Cortex of kidney (tissue), 1 donor: ENCODE data around the gene CLSTN2.

Source experiments
- DNase-seq: peaks from one replicate; lab custom pipeline; 2025; lab: John Stamatoyannopoulos, UW

The CLSTN2 gene

DNA sequence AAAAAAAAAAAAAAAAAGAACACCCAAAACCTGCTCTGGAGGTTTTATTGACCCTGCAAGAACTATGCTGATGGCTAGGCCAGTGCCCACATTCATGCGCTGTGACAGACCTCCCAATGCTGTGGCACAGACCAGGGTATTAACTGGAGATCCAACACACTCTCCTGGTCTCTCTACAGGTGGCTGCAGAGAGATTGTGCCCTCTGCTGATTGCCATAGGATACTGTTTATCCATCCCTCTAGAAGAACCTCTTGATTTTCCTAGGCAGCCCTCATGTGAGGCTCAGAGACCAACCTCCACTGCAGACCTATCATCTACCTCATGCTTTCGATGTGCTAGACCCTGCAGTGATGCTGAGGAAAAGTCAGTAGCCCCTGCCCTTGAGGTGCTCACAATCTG is 617.4 kb downstream of the CLSTN2 start:
- no peak for DNase-seq

DNA sequence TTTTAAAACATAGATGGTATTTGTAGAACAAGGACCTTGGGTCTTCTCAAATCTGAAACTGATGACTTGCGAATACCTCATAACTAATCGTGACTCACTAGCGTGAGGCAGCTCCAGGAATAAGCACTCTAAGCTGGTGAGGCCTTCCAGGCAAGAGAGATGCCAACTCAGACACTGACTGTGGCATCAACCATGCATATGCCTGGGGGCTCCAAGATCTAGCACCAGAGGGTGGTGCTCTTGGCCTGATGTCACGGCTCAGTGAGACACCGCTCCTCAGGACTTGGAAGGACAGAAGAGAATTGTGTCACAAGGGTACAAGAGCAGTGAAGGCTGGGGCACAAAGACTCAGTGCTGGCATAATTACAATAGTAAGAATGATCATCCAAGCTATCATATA is 617.9 kb downstream of the CLSTN2 start:
- DNase-seq, result no peak

DNA sequence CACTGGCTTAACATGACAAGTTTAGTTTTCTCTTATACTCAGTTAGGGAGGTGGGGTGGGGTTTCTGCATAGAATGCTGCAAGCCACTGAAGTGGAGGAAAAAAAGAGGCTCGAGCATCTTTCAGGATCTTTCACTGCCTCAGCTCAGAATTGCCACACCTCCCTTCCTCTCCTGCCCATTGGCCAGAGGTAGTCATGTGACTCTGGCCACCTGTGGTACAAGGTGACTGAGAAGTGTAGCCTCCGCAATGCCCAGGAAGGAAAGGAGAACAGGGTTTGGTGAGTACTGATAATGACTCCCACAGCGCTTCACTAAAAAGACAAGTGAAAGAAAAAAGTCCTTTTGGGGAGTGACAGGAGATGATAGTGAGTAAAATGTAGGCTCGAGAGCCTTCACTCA is 618.6 kb downstream of the CLSTN2 start:
- DNase-seq, result no peak

DNA sequence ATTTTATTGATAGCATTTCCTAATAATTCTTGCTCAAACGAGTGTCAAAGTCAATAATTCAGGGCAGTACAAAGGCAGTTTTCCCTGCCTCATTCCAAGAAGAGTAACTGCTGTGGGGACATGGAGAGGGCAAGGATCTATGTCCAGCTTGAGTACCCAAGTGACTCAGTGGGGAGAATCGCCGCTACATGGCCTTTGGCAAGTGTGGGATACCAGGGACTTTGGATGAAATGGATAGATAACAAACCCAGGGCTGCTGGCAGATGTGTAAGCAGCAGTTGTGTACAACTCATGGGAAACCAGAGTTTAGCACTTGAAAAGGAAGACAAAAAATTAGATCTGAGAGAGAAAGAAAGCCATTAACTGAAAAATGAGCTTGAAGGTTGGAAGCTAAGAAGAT is 620.7 kb downstream of the CLSTN2 start:
- no peak for DNase-seq

DNA sequence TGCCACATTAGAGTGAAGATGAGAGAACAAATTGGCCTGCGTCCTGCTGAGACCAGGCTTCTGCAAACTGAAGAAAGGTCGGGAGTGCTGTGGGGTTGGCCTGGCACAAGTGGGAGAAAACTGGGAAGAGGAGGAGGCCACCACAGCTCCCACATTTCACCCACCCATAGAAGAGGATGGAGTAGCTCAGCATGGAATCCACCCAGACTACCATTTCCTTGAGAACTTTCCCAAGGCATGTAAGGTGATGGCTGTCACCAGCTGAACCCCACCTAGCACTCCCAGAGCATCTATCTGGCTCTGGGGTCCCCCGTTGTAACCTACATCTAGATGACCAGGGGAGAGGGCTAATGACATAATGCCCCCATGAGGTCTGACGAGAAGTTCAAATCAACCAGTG is 622.5 kb downstream of the CLSTN2 start:
- no peak for DNase-seq

DNA sequence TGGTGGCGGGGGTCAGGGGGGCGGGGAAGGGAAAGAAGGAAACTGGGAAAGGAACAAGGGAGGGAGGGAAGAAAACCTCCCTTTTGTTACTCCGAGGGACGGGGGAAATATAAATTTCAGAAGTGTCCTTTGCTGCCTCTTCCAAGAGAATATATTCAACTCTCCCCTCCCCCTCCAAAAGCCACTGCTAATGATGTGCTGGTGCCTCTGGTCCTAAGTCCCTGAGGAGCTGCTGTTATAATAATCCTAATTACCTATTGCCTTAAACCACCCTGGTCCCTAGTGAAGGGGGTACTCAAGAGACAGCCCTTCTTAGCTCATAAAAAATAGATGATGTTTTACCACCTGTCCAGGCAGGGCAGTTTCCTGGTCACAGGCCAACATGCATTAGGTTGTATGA is 624.6 kb downstream of the CLSTN2 start:
- no peak for DNase-seq

DNA sequence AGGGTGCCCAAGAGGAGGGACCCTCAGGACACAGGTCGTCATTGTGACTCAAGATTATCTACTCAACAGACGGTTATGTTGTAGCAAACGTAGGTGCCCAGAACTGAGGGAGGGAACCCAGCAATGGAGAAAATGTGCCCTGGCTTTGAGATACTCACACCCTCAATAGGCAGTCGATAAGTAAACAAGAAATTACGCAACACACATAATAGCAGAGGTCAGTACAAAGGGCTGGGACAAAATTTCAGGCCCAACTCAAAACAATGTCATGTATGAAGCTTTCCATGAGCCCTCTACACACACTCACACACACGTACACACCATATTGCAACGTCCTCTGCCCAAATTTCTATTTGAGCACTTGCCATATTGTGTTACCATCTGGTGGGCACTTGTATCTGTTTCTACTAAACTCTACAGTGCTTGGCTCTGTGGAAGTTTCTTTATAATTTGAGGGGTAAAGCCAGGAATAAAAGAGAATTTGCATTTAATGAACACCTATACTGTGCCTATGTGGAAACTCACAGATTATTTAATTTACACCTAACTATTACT is 628.3 kb downstream of the CLSTN2 start:
- no peak for DNase-seq

DNA sequence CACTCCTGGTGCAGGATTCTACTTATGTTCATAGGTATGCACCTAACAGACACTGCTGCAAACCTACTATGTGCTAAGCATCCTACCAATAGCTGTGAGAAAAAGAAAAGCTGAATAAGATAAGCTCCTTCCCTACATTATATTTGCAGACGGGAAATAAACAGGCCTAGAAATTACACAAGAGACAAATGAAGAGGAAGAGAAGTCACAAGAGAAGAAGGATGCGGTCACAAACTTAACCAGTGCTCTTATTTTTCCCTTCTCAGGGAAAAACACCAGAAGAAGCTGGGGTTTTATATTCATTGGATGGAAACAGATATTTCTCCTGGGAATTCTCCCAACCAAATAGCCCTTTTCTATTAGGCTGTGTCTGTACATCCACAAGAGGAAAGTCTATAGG is 633.1 kb downstream of the CLSTN2 start:
- no peak for DNase-seq

DNA sequence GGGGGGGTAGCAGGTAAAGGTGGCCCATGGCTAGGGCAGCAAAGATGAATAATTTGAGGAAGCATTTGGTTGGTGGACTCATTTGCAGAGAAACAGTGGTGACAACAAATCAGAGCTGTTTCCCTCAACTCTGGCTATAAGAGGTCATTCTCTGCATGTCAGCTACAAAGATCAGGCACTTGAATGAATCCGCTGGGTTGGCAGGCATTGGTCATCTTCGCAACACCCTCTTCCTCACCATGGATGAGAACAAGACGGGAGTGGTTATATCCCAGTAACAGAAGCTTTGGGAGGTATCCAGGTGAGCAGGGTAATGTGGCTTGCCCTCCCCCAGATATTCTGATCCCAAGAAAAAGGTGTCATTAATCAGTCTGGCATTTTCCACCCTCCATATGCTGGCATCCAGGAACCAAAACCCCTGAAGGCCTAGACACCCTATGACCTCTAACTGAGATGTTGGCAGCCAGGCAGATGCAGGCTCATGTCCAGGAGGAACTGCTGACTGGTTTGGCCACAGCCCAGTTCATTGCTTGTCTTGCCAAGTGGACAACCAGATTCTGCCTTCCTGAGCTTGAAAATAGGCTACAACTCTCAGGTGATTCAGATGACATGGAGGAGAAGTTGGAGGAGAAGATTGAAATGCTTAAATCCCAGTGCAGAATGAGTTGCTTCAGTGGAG is 634.0 kb downstream of the CLSTN2 start:
- DNase-seq, result no peak

DNA sequence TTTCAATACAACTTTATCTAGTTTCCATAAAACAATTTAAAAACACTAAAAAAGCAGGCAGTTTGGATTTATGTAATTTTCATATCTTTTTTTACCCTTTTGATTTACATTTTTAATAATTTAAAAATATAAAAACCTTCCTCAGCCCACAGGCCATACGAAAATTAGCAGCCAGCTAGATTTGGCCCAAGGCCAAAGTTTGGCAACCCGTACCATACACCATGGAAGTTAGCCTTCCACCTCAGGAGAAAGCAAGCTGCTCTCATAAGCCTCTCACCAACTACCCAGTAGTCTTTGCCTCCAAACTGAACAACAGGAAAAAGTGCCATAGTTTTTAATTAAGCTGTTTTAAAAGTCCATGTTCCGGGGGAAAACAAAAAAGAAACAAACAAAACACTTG is 635.6 kb downstream of the CLSTN2 start:
- DNase-seq, result no peak

DNA sequence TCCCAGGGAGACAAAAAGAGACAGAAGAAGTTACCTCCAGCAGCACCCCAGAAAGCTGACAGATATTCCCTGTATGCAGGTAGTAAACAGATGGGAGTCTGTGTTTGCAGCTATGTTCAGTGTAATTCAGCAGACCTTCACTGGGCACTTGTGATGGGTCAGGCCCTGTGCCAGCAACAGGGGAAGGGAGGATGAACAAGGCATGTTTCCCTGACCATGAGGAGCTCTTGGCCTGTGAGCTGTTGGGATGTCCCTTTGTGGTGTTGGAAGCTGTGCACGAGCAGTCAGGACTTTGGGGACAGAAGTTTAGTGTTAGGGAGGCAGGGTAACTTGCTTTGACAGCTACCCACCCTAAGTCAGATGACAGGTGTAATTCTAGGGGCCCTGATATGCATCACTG is 636.9 kb downstream of the CLSTN2 start:
- DNase-seq, result no peak

DNA sequence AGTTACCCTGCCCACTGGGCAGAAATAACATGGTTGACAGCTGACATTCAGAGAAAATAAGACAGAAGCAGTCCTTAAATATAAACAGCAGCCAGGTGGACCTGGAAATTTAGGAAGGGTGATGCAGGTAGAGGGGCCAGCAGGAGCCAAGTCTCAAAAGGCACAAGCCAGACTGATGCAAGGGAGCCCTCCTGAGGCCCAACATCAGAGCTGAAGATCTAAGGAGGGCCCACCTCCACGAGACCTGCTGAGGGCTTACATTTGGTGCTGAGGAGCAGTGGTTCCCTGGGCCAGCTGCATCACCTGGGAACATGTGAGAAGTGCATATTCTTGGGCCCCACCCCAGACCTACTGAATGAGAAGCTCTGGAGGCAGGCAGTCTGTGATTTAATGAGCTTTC is 637.3 kb downstream of the CLSTN2 start:
- no peak for DNase-seq

DNA sequence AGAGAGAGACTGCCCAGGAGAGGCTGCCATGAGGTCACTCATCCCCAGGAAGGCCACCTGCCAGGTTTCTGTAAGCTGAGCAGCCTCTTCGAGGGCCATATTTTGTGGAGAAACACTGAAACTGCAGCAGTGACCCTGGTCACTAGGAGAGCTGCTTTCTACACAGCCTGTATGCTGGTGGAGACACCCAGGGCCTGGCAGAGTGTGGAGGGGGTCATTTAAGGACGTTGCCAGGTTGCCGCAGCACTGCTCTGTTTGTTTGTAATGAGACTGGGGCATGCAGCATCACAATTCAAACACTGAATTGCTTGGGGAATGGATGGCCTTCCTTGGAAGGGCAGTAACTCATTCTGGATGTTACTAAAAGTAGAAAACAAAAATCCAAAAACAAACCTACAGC is 638.0 kb downstream of the CLSTN2 start:
- DNase-seq, result no peak

DNA sequence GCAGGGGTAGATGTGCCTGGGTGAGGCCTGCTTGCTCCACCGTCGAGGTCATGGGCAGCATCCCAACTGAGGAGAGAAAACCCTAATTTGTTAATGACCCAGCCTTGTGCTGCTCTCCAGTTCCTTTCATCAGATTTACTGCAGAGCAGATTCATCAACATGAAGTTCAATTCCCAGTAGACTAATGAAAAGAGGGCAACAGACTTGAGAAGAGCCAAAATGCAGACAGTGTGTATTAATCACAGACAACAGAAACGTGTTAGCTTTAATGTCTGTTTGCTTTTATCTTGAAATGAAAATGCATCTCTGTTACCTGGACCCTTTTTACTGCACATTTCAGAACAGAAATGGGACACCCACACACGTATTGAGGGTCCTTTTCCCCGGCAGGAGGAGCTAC is 639.4 kb downstream of the CLSTN2 start:
- no peak for DNase-seq

DNA sequence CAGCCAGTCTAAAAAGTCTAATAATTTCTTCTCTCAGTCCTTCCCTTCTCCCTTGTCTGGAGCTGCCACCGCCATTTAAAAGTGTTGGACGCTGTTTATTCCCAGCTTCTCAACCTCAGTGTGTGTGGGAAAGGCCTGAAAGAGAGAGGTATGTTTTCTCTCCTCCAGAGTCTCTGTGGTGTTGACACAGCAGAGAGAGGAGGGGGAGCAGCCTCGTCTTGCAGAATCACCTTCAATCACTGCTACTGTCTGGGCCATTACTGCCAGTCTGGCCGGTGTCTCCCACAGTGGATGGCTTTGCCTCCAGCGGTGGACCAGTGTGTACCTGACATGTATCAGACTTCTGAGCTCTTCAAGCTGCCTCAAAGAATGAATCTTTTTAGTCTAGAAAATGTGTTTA is 641.5 kb downstream of the CLSTN2 start:
- DNase-seq, result no peak

DNA sequence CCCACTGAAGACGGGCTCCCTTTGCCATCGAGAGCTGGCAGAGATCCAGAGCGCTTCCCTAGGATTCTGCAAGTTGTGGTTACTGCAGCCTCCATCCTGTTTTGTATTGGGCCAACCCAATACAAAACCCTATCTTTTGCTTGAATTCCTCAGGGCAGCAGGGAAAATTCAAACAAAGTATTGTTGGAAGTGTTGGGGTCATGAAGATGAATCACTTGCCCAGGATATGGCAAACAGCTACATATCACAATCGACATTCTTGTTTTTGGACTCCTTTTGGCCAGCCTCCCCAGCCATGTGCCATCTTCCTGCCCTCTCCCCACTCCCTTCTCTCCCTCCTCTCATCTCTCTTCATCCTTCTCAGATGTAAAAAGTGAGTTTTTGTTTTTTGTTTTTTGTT is 642.9 kb downstream of the CLSTN2 start:
- no peak for DNase-seq

DNA sequence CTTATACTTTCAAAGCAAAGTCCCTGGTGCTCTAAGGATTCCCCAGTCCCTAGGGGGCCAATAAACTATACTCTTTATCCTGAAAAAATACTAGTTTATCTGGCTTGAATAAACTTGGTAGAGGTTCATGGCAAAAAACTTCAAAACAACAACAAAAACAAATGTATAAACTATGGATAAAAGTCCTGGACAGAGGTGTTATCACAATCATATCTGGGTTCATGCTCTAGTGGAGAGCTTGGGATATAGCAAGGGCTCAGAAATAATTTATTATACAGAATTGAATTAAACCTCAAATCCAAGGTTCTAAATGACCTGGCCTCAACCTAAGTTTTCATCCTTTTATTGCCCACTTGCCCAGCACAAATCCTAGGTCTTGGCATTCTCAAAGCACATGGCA is 644.3 kb downstream of the CLSTN2 start:
- DNase-seq, result no peak

DNA sequence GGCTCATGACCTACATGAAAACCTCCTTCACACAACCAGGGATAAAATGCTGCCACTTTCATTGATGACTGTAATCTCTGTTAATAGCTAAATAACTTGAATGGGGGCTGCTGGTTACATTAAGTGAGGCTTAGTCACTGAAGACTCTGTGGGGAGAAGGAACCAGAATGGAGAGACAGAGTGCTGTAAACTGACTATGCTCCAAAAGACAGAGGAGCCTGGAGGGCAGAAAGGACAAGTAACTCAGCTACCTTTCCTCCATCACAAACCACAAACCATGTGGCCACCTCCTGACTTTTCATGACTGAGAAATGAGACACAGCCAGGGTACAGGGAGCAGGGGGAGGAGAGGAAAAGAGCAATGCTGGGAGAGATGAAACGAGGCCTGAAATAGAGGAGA is 645.8 kb downstream of the CLSTN2 start:
- no peak for DNase-seq

DNA sequence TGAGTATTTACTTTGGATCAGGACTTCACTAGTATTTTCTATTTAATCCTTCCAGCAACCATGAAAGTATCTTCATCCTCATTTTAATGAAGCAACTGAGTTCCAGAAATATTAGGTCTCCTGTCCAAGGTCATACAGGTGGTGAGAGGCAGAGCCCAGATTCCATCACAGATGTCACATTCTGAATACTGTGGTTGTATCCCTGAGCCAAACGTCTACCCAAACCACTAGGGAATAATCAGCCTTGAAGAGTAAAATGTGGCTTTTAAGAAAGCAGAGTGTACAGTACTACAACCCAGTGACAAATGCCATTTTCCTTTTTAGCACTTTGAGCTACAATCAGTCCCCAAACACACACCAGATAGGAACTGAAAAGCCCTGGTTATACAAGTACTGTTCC is 649.6 kb downstream of the CLSTN2 start:
- DNase-seq, result no peak

DNA sequence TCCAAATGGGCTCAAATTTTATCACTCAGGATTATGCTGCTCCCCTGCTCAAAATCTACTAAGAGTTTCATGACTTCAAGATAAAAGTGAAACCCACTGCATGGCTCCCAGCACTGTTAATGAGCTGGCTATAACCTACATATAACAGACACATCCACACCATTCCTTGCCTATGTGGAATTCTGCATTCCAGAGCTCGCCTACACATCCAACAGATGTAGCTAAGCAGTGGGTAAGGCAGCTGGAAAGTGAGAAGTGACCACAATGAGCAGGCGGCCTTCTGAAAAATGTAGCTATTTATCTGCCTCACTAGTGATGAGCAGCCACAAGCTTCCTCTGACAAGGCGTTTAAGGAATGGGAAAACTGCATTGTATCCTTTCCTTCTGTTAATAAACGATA is 650.8 kb downstream of the CLSTN2 start:
- no peak for DNase-seq

DNA sequence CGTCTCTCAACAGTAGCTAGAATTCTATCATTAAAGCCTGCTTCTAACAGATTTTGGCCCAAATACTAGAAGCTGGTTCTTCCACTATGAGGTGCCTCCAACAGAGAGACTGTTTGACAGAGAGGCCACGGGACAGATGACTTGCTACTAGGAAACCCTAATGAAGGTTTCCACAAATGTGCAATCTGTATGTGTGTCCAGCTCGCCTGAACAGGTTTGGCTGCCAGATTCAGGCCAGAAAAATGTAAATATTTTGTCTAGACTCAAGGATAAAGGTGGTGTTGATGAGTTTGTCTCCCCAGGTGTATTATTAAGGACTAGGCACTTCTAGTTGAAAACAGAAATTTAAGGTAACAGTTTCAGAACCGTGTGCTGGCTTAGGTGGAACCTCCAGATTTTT is 651.3 kb downstream of the CLSTN2 start:
- DNase-seq, result no peak

DNA sequence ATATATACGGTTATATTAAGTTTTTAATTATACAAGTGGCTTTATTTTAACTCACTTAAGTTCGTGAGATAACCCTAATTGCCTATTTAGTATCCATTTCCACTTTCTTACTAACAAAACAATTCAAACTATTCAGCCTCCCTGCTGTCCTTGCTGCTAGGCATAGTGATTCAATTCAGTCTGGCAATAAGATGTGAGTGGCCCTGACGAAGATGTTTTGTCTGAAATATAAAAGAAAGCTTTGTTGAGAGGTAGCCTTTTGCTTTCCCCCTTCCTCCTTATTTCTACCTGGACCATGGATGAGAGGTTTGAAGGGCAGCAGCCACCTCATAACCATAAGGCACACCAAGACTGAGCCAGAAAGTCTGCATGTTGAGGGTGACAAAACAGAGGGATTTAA is 653.6 kb downstream of the CLSTN2 start:
- no peak for DNase-seq

DNA sequence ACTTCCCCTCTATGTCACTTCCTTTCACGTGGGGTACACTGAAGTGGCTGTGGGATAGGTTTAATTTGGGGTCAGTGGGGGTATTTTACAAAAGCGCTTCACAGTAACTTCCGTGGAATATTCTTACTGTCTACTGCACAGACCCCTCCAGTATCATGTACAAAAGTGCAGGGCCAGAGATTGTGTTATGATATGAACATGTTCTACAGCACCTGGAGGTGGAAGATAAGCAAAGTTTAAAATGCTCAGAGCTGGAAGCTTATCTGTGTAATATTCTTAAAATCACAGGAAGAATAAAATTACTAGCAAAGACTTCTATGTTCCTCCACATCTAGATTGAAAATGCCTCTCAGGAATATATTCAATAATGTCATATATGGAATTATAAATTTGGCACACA is 658.8 kb downstream of the CLSTN2 start:
- DNase-seq, result no peak

DNA sequence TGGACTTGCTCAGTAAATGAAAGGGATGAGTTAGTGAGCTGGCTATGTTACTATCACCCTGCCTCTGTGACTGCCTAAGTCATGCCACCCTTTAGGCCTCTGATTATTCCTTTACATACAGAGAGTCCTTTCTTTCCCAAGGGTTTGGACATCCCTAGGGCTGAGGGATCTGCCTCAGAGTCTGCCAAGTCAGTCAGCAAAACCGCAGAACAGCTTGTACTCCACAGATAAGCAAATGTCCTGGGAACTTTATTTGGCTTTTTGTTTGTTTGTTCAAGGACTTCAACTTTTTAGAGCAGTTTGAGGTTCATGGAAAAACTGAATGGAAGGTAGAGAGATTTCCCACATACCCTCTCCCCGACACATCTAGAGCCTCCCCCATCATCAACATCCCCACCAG is 660.3 kb downstream of the CLSTN2 start:
- DNase-seq, result no peak

DNA sequence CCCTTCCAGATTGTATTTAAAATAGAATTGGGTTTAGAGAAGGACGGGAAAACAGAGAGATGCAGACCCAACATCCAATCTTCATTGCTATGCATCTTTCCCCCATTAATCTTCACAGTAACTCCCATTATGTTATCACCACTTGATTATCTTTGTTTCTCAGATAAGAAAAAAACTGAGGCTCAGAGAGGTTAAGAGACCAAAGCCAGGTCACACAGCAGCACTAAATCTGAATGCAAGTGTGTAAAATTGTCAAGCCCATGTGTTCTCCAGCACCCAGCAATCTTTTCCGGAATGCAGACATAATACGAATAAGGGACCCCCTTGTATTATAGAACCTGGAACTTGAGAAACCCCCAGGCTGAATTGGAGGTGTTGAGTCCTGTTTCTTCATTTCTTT is 662.4 kb downstream of the CLSTN2 start:
- no peak for DNase-seq
